ENCODE measurements around the gene DIPK1A.

The DIPK1A gene

DNA sequence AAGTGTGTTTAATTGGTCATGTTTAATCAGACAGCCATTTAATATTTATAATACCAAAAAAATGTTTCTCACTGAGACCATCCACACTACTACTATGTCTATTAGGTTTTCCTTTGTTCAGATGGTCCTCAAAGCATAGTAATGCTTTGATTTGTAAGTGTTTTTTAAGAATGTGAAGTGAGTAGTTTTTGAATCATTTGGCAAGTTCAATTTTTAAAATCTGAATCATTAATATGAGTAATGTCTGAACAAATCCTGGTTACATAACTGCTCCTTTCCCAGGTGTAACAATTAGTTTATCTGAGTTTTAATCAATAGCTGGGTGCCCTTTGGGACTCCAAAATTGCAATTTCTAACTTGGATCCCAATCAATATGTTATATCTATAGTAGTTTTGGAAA is 152.9 kb downstream of the DIPK1A start:
- no peak for DNase-seq (ENCODE audit: low read depth in 1 of 2, low spot score in 1 of 2)

DNA sequence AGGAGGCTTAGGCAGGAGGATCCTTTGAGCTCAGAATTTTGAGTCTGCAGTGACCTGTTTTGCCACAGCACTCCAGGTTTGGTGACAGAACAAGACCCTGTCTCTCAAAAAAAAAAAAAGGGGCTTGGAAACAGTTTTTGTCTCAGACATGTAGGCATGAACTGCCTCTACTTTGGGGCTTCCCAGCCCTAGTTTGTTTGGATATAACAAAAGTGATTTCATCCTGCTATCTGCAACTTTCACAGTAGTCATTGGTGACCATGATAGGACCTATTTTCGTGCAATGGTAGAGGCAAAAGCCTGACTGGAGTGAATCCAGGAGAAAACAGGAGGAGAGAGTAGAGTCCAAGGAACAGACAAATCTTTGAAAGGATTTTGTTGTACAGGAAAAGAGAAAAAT is 156.0 kb downstream of the DIPK1A start:
- no peak for DNase-seq (ENCODE audit: low read depth in 1 of 2, low spot score in 1 of 2)

DNA sequence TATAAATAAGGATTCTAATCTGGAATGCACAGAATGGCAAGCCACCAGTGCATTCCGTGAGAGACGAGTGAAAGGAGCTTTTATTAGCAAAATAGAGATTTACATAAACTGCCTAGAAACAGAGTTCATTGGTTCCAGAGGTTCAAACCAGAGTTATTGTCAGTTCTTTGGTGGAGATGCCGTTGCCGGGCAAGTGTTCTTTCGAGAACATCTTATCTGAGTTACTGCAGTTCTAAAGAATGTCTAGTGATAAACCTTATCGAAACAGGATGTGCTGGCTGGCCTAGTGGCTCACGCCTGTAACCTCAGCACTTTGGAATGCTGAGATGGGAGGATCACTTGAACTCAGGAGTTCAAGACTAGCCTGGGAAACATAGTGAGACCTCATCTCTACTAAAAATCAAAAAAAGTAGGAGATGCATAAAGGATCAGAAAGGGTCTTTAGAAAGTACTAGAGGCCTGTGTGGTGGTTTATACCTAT is 156.5 kb downstream of the DIPK1A start:
- no peak for DNase-seq (ENCODE audit: low read depth in 1 of 2, low spot score in 1 of 2)

DNA sequence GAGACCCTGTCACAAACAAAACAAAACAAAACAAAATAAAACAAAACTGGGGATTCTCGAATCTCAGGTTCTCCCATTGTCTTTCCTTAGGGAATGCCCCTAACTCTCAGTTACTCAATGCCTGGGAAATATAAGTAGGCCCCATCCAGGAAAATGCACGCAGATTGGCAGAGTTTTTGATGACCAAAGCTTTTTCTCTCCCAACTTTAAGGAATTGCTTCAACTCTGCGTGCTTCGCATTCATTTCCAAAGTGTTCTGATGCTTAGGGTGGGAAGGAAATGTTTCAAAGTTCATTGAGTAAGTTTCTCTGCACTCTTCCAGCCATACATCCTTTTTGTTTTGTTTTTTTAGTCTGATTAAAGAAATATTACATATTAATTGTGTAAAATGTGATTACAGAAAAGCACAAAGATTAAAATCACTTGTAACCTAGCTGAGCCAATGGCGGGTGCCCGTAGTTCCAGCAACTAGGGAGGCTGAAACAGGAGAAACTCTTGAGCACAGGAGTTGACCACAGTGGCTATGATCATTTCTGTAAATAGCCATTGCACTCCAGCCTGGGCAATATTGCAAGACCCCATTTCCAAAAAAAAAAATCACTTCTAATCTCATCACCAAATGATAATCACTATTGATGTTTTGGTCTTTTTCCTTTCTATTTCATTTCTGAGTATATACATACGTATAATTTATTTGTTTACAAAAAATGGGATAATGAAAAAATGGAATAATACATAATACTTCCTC is 157.9 kb downstream of the DIPK1A start:
- no peak for DNase-seq (ENCODE audit: low read depth in 1 of 2, low spot score in 1 of 2)

DNA sequence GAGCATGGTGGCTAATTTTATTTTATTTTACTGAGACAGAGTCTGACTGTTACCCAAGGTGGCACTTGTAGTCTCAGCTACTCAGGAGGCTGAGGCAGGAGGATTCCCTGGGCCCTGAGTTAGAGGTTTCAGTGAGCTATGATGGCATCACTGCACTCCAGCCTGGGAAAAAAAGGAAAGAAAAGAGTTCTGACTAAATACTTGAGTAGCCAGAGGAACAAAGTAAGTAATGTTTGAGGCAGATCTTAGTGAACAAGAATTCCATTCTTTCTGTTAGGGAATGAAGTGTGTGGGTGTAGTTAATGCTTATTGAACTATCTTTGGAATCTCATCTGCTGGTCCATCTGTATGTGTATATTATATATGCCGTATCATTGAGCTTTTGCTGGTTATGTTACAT is 163.3 kb downstream of the DIPK1A start:
- DNase-seq (ENCODE audit: low read depth in 1 of 2, low spot score in 1 of 2), result no peak

DNA sequence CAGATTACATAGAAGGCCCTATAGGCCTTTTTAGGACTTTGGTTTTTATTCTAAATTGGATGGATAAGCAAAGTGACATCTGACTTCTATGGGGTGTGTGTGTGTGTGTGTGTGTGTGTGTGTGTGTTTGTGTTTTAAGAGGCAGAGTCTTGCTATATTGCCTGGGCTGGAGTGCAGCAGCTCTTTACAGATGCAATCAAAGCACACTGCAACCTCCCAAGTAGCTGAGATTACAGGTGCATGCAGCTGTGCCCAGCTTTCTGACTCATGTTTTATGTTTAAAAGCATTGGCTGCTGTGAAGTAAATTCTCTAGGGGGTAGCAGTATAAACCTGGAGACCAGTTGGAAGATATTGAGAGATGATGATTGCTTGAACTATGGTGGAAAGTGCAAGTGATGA is 164.0 kb downstream of the DIPK1A start:
- DNase-seq (ENCODE audit: low read depth in 1 of 2, low spot score in 1 of 2), result no peak

DNA sequence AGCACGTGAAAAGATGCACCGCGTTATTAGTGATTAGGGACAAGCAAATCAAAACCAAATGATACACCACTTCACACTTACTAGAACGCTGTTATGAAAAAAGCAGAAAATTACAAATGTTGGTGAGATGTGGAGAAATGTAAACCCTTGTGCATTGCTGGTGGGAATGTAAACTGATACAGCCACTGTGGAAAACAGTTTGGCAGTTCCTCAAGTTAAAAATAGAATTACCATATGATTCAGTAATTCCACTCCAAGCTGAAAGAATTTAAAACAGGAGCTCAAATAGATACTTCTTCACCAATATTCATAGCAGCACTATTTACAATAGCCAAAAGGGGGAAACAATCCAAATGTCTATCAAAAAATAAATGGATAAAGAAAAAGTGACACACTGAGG is 166.1 kb downstream of the DIPK1A start:
- DNase-seq (ENCODE audit: low read depth in 1 of 2, low spot score in 1 of 2), result no peak

DNA sequence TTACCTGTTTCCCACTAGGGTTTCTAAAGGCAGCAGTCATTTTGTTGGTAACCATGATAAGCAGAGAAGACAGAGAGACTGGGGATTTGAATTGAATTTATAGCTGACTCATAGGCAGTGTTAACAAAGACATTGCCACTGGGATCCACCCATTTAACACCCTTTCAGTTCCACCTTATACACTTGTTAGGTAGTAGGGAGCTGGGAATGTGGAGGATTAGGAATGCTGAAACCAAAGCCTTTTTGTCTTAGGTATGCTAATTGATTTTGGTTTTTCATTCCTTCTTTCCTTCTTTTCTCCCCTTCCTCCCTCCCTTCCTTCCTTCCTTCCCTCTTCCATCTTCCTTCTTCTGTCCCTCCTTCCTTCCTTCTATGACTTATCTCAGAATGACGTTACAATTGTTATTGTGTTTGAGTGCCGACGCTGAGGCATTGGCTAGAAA is 168.9 kb downstream of the DIPK1A start:
- no peak for DNase-seq (ENCODE audit: low read depth in 1 of 2, low spot score in 1 of 2)

Measured in stimulated activated CD4-positive, alpha-beta T cell treated with anti-CD3 and anti-CD28 coated beads, Interleukin-15, amount 100 ng/mL, for 1 hour (primary cell).